ENCODE data around the gene ZNF558. TPM values are rescaled to one million over a fixed set of nuclear protein-coding genes. Genes with fewer than 3 reads are reported as not detected.

Gene ZNF558
- polyA plus RNA-seq (ENCODE audit: insufficient read length in 4 of 4), result 10 to 100 TPM; 35.9 to 46.0 (median 41.9) TPM

- DNase-seq (ENCODE audit: low read depth in 4 of 4, low spot score in 3 of 4), result peak; percentile 89 to 93 (median 90)
These were observed at the start of gene ZNF558, which contains the start of gene MBD3L1 for GRCh38 chr19:8832132-8833021. TSS of gene ZNF558 (minus strand) at chr19:8832304. CDS start at chr19:8822659, 9,645 bp downstream. TSS of gene MBD3L1 (plus strand) at chr19:8832377. CDS start at chr19:8842679, 10,302 bp downstream.

- DNase-seq (ENCODE audit: low read depth in 4 of 4, low spot score in 3 of 4), result no peak
These were observed 49.4 kb upstream of the ZNF558 start for GRCh38 chr19:8881512-8881911.

GRCh38 chr19:8880868-8881488, 48.9 kb upstream of the ZNF558 start:
- no peak for DNase-seq (ENCODE audit: low read depth in 4 of 4, low spot score in 3 of 4)

DNA sequence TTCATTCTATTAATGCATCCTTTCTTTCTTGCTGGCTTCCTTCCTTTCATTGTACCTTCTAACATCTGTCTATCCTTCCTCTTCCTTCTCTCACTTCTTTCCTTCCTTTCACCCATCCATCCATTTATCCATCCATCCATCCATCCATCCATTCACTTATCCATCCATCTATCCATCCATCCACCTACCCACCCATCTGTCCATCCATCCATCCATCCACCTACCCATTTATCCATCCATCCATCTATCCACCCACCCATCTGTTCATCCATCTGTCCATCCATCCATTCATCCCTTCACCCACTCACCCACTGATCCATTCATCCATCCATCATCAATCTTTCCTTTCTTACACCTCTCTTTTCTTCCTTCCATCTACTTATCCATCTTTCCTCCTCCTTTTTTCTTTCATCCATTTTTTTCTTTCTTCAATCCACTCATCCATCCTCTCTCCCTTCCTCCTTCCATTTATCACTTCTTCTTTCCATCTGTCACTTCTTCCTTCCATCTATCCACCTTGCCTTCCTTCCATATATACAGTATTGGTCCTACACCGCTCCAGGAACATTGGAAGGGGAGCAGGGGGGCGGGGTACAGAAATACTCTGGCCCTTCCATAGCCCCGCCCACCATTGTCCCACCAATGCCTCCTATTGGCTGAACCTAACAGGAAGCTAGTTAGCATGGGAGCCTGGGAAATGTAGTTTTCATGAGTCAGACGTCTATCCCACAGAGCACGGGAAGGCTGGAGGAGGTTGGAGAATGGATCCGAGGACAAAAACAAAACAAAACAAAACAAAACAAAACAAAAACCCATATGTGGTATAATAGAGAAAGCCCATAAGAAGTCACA, 46.0 kb upstream of the ZNF558 start:
- DNase-seq (ENCODE audit: low read depth in 4 of 4, low spot score in 3 of 4), result no peak

DNA sequence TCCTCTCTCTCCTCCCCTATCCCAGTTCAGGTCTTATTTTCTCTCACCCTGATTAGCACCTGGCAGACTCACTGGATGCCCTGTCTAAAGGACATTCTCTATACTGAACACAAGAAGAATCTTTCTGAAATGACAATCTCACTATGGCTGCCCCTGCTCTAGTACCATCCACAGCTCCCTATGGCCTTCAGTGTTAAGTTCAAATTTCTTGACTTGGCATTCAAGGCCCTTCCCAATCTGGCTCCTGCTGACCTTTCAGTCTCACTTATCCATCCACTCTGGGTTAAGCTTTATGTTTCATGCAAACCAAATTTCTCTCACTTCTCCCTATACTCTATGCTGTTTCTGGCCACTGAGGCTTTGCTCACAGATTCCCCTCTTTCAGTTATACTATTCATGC, 34.2 kb upstream of the ZNF558 start:
- no peak for DNase-seq (ENCODE audit: low read depth in 4 of 4, low spot score in 3 of 4)

DNA sequence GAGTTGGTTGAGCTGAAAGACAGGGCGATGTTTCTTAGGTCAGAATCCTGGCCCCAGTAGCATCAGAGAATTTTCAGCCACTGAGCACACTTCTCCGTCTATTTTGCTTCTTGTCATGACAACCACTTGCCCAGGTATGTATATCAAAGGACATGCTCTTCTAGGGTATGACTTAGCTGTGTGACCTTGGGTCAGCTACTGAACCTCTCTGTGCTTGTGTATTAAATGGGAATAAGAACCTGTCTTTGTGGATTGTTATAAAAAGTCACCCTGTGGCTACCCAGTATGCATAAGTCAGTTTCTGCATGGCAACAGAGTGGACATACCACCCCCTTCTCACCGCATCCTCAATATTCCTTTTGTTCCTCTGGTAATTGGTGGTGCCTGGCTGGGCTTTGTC, 26.2 kb upstream of the ZNF558 start:
- DNase-seq (ENCODE audit: low read depth in 4 of 4, low spot score in 3 of 4), result no peak

- DNase-seq (ENCODE audit: low read depth in 4 of 4, low spot score in 3 of 4), result no peak
These were observed 18.4 kb upstream of the ZNF558 start for GRCh38 chr19:8850488-8850887.

GRCh38 chr19:8849232-8849631, 17.1 kb upstream of the ZNF558 start:
- no peak for DNase-seq (ENCODE audit: low read depth in 4 of 4, low spot score in 3 of 4)

GRCh38 chr19:8846819-8847218, 14.7 kb upstream of the ZNF558 start:
- no peak for DNase-seq (ENCODE audit: low read depth in 4 of 4, low spot score in 3 of 4)

- DNase-seq (ENCODE audit: low read depth in 4 of 4, low spot score in 3 of 4), result no peak
These were observed 8.6 kb upstream of the ZNF558 start for GRCh38 chr19:8840708-8841107.

DNA sequence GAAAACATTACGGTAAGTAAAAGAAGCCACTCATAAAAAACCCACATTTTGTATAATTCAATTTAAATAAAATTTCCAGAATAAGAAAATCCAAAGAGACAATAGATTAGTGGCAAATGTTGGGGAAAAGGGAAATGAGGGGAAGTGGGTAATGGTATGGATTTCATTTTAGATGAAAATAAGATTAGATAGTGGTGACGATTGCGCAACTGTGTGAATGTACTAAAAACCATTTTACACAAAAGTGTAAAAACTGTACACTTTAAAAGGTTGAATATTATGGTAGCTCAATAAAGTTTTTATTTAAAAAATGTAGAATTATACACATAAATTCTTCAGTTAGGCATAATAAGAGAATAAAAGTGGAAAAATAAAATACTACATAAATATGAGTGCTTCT, 3.8 kb upstream of the ZNF558 start:
- DNase-seq (ENCODE audit: low read depth in 4 of 4, low spot score in 3 of 4), result no peak

DNA sequence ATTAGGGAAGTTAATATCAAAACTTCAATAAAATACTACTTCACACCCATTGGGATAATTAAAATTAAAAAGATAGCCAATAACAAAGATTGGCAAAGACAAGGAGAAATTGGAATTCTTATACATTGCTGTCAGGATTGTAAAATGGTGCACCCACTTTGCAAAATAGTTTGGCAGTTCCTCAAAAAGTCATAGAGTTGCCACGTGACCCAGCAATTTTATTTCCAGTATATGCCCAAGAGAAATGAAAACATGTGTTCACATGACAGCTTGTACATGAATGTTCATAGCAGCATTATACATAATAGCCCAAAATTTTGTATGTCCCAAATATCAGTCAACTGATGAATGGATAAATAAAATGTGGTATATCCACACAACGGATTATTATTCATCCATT, 3.3 kb upstream of the ZNF558 start:
- no peak for DNase-seq (ENCODE audit: low read depth in 4 of 4, low spot score in 3 of 4)

DNA sequence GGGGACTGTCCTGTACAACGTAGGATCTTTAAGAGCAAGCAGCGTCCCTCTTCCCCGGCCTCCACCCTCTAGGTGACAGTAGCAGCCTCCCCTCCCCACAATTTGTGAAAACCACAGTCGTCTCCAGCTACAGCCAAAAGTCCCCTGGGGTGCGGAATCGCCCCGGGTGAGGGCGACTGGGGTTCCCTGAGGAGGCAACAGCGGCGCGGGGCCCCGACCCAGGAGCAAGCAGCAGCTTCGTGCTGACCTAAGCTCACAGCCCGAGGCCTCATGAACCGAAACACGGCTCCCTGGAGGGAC, 322 bp downstream of the ZNF558 start:
- no peak for DNase-seq (ENCODE audit: low read depth in 4 of 4, low spot score in 3 of 4)

GRCh38 chr19:8831373-8831772, 731 bp downstream of the ZNF558 start:
- DNase-seq (ENCODE audit: low read depth in 4 of 4, low spot score in 3 of 4), result peak in 1 of 4 donors; percentile 5

- no peak for DNase-seq (ENCODE audit: low read depth in 4 of 4, low spot score in 3 of 4)
These were observed 4.8 kb downstream of the ZNF558 start for GRCh38 chr19:8827277-8827676.

- no peak for DNase-seq (ENCODE audit: low read depth in 4 of 4, low spot score in 3 of 4)
These were observed 5.7 kb downstream of the ZNF558 start for GRCh38 chr19:8826371-8826770.

GRCh38 chr19:8821748-8822241, 10.3 kb downstream of the ZNF558 start:
- no peak for DNase-seq (ENCODE audit: low read depth in 4 of 4, low spot score in 3 of 4)

- no peak for DNase-seq (ENCODE audit: low read depth in 4 of 4, low spot score in 3 of 4)
These were observed 11.9 kb downstream of the ZNF558 start for GRCh38 chr19:8820234-8820633.

GRCh38 chr19:8815780-8816179, 16.3 kb downstream of the ZNF558 start:
- DNase-seq (ENCODE audit: low read depth in 4 of 4, low spot score in 3 of 4), result no peak

DNA sequence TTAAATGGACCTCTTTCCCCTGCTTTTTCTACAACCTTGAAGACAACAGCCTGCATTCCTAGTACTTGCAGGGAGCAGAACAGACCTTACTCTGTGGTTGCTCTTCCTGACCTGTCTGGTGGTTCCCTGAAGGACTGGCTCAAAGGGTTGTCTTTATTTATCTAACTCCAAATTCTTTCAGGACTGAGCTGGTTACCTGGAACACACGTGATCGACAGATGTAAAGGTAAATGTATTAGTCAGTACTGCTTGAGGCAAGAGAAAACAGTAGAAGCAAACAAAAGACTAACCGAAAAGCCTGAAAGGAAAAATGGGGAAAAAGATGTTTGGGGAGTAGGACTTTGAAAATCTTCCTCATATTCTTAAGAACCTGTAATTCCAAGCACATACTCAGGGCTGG, 17.9 kb downstream of the ZNF558 start:
- no peak for DNase-seq (ENCODE audit: low read depth in 4 of 4, low spot score in 3 of 4)
